ENCODE results near the gene GLI3. TPM values are rescaled to one million over a fixed set of nuclear protein-coding genes. Genes with fewer than 3 reads are reported as not detected.

GLI3 gene
- polyA plus RNA-seq, 1 experiment, result 6.0 TPM

DNA sequence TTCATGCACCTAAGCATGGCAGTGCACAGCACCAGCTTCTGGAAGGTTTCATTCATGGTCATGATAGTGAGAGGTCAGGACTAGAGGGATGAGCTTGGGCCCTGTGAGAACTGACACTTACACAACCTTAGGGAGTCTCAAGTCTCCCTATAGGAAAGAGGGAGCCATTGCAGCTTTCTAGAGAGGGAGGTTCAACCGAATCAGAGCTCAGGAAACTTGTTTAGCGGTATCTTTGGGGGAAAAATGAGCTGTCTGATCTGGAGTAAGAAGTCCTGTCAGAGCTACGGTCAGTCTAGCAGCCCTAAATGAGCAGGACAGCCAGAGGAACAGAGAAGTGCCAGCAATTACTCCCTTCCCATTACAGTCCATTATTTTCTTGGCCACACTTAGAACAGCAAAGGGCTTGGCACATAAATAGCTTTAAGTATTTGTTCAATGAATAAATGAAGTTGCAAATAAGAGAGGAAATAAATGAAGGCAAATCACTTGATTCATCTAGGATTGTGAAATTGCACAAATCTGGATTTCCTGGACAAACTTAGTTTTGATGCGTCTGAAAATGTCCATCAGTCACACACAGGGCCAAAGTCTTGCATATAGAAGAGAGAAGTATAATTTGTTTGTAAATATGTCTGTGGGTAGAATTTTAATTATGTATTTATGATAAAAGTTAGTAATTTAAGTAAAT is 262.0 kb downstream of the GLI3 start:
- no peak overlapping the region for H3K4me3 ChIP-seq (ENCODE audit: low read depth, low read length)
- H3K9me3 ChIP-seq (ENCODE audit: control insufficient read depth, insufficient read depth, low read length), result no peaks in the 10 kb centered on the region
- no peak for DNase-seq (ENCODE audit: low read depth, low spot score)
- ChIA-PET POLR2A (no interaction called here), CTCF (interaction anchor here (1.0 to 8.9 kb wide), 7 partner anchors 15 to 905 kb away, joined by 3 to 118 read pairs (median 17); no protein-coding TSS in a partner anchor)
- H3K27ac ChIP-seq (ENCODE audit: low read depth, low read length), result no peak overlapping the region
- H3K27me3 ChIP-seq (ENCODE audit: control insufficient read depth, insufficient read depth, low read length), result no peaks in the 10 kb centered on the region
- no peak for TF ChIP-seq CTCF (IDR thresholded peaks at IDR 0.05; ENCODE audit: low read depth, low read length)

- H3K4me3 ChIP-seq (ENCODE audit: low read depth, low read length), result no peak overlapping the region
- DNase-seq (ENCODE audit: low read depth, low spot score), result no peak
- TF ChIP-seq CTCF (IDR thresholded peaks at IDR 0.05; ENCODE audit: low read depth, low read length), result no peak
- no peak overlapping the region for H3K27ac ChIP-seq (ENCODE audit: low read depth, low read length)
- ChIA-PET CTCF (interaction anchor here (8.9 kb wide), 1 partner anchor 30 kb away, joined by 118 read pairs; no protein-coding TSS in a partner anchor), POLR2A (no interaction called here)
- H3K27me3 ChIP-seq (ENCODE audit: control insufficient read depth, insufficient read depth, low read length), result no peaks in the 10 kb centered on the region
- H3K9me3 ChIP-seq (ENCODE audit: control insufficient read depth, insufficient read depth, low read length), result no peaks in the 10 kb centered on the region
These were observed 263.7 kb downstream of the GLI3 start for GRCh38 chr7:41973202-41973730.

DNA sequence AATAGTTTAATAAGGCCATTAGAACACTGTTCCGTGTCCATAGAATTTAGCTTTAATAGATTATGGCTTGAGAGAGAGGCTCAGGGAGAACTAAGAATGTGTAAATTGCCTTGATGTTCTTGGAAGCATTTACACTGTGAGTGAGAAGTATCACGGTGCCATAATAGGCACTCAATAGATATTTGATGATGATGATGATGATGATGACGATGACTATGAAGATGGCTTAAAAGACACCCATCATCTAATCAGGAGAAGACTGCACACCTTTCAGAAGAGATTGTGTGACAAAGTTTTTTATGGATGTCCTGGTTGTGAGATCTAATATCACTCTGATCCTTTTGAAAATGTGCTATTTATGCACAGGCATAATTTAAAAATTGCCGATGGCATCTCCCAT is 264.2 kb downstream of the GLI3 start:
- no peak for TF ChIP-seq CTCF (IDR thresholded peaks at IDR 0.05; ENCODE audit: low read depth, low read length)
- H3K27me3 ChIP-seq (ENCODE audit: control insufficient read depth, insufficient read depth, low read length), result no peaks in the 10 kb centered on the region
- H3K4me3 ChIP-seq (ENCODE audit: low read depth, low read length), result no peak overlapping the region
- no peak for DNase-seq (ENCODE audit: low read depth, low spot score)
- no peak overlapping the region for H3K27ac ChIP-seq (ENCODE audit: low read depth, low read length)
- ChIA-PET CTCF (interaction anchor here (8.9 kb wide), 1 partner anchor 29 kb away, joined by 118 read pairs; no protein-coding TSS in a partner anchor), POLR2A (no interaction called here)
- H3K9me3 ChIP-seq (ENCODE audit: control insufficient read depth, insufficient read depth, low read length), result no peaks in the 10 kb centered on the region

DNA sequence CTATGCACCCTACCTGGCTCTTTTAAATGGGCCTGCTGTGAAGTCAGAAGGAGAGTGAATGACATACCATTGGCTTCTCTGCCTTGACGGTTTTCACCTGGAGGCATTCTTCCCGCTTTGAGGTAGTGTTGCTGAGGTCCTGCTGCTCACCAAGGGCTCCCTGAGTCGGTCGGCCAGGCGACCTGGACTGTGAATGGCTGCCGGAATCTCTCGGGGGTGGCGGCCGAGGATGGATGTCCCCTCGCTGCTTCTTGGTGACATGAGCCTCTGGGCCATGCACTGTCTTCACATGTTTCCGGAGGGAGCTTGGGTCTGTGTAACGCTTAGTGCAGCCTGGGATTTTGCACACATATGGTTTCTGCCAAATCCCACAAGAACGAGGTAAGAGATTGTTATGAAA is 264.7 kb downstream of the GLI3 start:
- ChIA-PET POLR2A (no interaction called here), CTCF (interaction anchor here (0.6 to 0.7 kb wide), 2 partner anchors 12 to 301 kb away, joined by 3 to 8 read pairs; no protein-coding TSS in a partner anchor)
- TF ChIP-seq CTCF (IDR thresholded peaks at IDR 0.05; ENCODE audit: low read depth, low read length), result no peak
- DNase-seq (ENCODE audit: low read depth, low spot score), result no peak
- no peaks in the 10 kb centered on the region for H3K27me3 ChIP-seq (ENCODE audit: control insufficient read depth, insufficient read depth, low read length)
- H3K9me3 ChIP-seq (ENCODE audit: control insufficient read depth, insufficient read depth, low read length), result no peaks in the 10 kb centered on the region
- H3K27ac ChIP-seq (ENCODE audit: low read depth, low read length), result no peak overlapping the region
- no peak overlapping the region for H3K4me3 ChIP-seq (ENCODE audit: low read depth, low read length)

GRCh38 chr7:41971640-41972187 is 265.3 kb downstream of the GLI3 start:
- Histone ChIP-seq H3K27me3 (ENCODE audit: control insufficient read depth, insufficient read depth, low read length) (no peaks in the 10 kb centered on the region), H3K27ac (ENCODE audit: low read depth, low read length) (no peak overlapping the region), H3K4me3 (ENCODE audit: low read depth, low read length) (no peak overlapping the region), H3K9me3 (ENCODE audit: control insufficient read depth, insufficient read depth, low read length) (no peaks in the 10 kb centered on the region)
- TF ChIP-seq CTCF (IDR thresholded peaks at IDR 0.05; ENCODE audit: low read depth, low read length), result no peak
- POLR2A ChIA-PET, result no interaction called here
- CTCF ChIA-PET, result interaction anchor here (0.6 to 1.7 kb wide), 4 partner anchors 8 to 334 kb away, joined by 3 to 11 read pairs (median 6); no protein-coding TSS in a partner anchor
- no peak for DNase-seq (ENCODE audit: low read depth, low spot score)

Measured in AG04450 (cell line).